Pons (tissue), 1 donor: ENCODE data around the gene RIN3.
"Not testable (repeated sequence)": the region's sequence is repeated elsewhere in the genome, so short reads cannot be mapped to it uniquely, and the experiment has no call there.

Experiments used
- DNase-seq: peaks from one replicate; pipeline ENCODE4 v3.0.0-alpha.2; 2016; ENCODE audit warnings: low spot score

Gene RIN3

GRCh38 chr14:92624764-92625163 lies 111.2 kb downstream of the RIN3 start:
- no peak for DNase-seq

GRCh38 chr14:92625213-92625612 lies 111.6 kb downstream of the RIN3 start:
- no peak for DNase-seq

GRCh38 chr14:92626041-92626440 lies 112.5 kb downstream of the RIN3 start:
- no peak for DNase-seq

GRCh38 chr14:92627707-92628215 lies 114.2 kb downstream of the RIN3 start:
- DNase-seq = no peak

GRCh38 chr14:92628636-92629035 lies 115.1 kb downstream of the RIN3 start:
- no peak for DNase-seq

- no peak for DNase-seq
These were observed 116.8 kb downstream of the RIN3 start for GRCh38 chr14:92630367-92630766.

GRCh38 chr14:92631098-92631497 lies 117.5 kb downstream of the RIN3 start:
- DNase-seq = no peak

- DNase-seq = no peak
These were observed 119.1 kb downstream of the RIN3 start for GRCh38 chr14:92632546-92633273.

- DNase-seq = no peak
These were observed 119.7 kb downstream of the RIN3 start for GRCh38 chr14:92633274-92633616.

GRCh38 chr14:92633724-92634123 lies 120.1 kb downstream of the RIN3 start:
- DNase-seq = no peak

- no peak for DNase-seq
These were observed 121.5 kb downstream of the RIN3 start for GRCh38 chr14:92635031-92635430.

- DNase-seq = no peak
These were observed 122.3 kb downstream of the RIN3 start for GRCh38 chr14:92635896-92636295.

GRCh38 chr14:92637228-92637627 lies 123.6 kb downstream of the RIN3 start:
- no peak for DNase-seq

- DNase-seq = no peak
These were observed 124.3 kb downstream of the RIN3 start for GRCh38 chr14:92637864-92638263.

- no peak for DNase-seq
These were observed 124.7 kb downstream of the RIN3 start for GRCh38 chr14:92638266-92638665.

GRCh38 chr14:92638904-92639303 lies 125.3 kb downstream of the RIN3 start:
- DNase-seq = no peak

GRCh38 chr14:92639472-92640117 lies 126.0 kb downstream of the RIN3 start:
- DNase-seq = not testable (repeated sequence)

GRCh38 chr14:92641306-92641705 lies 127.7 kb downstream of the RIN3 start:
- no peak for DNase-seq

- DNase-seq = no peak
These were observed 130.8 kb downstream of the RIN3 start for GRCh38 chr14:92644171-92644969.

- DNase-seq = no peak
These were observed 131.5 kb downstream of the RIN3 start for GRCh38 chr14:92644970-92645515.

GRCh38 chr14:92645841-92646478 lies 132.4 kb downstream of the RIN3 start:
- DNase-seq = no peak
